Lower lobe of right lung (tissue), 2 donors: ENCODE data around the gene ABAT. TPM values are rescaled to one million over a fixed set of nuclear protein-coding genes. Genes with fewer than 3 reads are reported as not detected.
A peak's percentile ranks its signal among the peaks of the same experiment; 100 is the strongest.

Experiments used
- ATAC-seq, 2 donors: fragments of 200-7000 bp; cut with Tn5 transposase; one replicate each; pipeline ENCODE4 v1.9.1; 2020 to 2022; ENCODE audit warnings: mild to moderate bottlenecking in 2 of 2, moderate library complexity in 2 of 2
- DNase-seq: peaks from one replicate; pipeline ENCODE4 v3.0.0-alpha.2; 2020
- H3K27ac ChIP-seq: fragments of 200-600 bp; one replicate; pipeline ENCODE4 v1.8.0; 2022
- H3K27me3 ChIP-seq: fragments of 200-600 bp; one replicate; pipeline ENCODE4 v1.8.0; 2022; ENCODE audit warnings: low read depth
- H3K36me3 ChIP-seq: fragments of 200-600 bp; one replicate; pipeline ENCODE4 v1.8.0; 2022; ENCODE audit warnings: mild to moderate bottlenecking
- H3K4me1 ChIP-seq: fragments of 200-600 bp; one replicate; pipeline ENCODE4 v1.8.0; 2022
- H3K4me3 ChIP-seq: fragments of 200-600 bp; one replicate; pipeline ENCODE4 v1.8.0; 2022; ENCODE audit warnings: mild to moderate bottlenecking
- H3K9me3 ChIP-seq: fragments of 200-600 bp; one replicate; pipeline ENCODE4 v1.8.0; 2022
- CTCF ChIP-seq: fragments of 200-600 bp; IDR thresholded peaks from one replicate; pipeline ENCODE4 v1.8.0; 2022; ENCODE audit warnings: antibody characterized with exemption, mild to moderate bottlenecking
- intact Hi-C: fragments of 100-400 bp; cut with DNase I; formaldehyde crosslinking; loops from one replicate; pipeline ENCODE4 v1.11.0; 2022
- long read RNA-seq: library from polyadenylated mRNA; unstranded; transcript quantifications from one replicate; pipeline ENCODE4 v2.0.0, GENCODE V29; 2021
- total RNA-seq: library from RNA; stranded (reverse); fragmentation: NEBNext Ultra II Directional; extraction: Animal tissue kit (Norgen Biotek cat#: 25700); gene quantifications from one replicate; pipeline ENCODE4 v1.2.1, GENCODE V29; 2021
- donor health status: DM: no; HTN: yes; CAD: no; lungs with severe emphysema.

Gene ABAT
- 12.9 TPM for total RNA-seq
- long read RNA-seq, partial matches to known transcripts: 3 of 18 reads
- long read RNA-seq, other reads (novel, unspliced or antisense): 15 of 18 reads

GRCh38 chr16:8674413-8675022 lies at the start of gene ABAT:
Gene ABAT (plus strand): TSS chr16:8674617. CDS start chr16:8735740, 61,123 bp downstream.
- intact Hi-C loops: no loop called here
- peak; percentile 93 for DNase-seq
- TF ChIP-seq CTCF: no peak

GRCh38 chr16:8625491-8626087 lies 48.8 kb upstream of the ABAT start:
- no peak overlapping the region for H3K27ac ChIP-seq
- DNase-seq (no peak), ATAC-seq (no peak)
- H3K9me3 ChIP-seq: no peaks in the 10 kb centered on the region
- H3K36me3 ChIP-seq: peaks cover 51% of the 10 kb centered on the region
- TF ChIP-seq CTCF: no peak
- no peaks in the 10 kb centered on the region for H3K27me3 ChIP-seq
- H3K4me1 ChIP-seq: peaks cover 14% of the 10 kb centered on the region
- intact Hi-C loops: no loop called here
- no peak overlapping the region for H3K4me3 ChIP-seq

More at GRCh38 chr16:8674413-8675022, at the start of gene ABAT:
- Histone ChIP-seq H3K4me1 (peaks cover 6% of the 10 kb centered on the region), H3K9me3 (no peaks in the 10 kb centered on the region), H3K4me3 (peak within 1 kb of the TSS; percentile 70), H3K27ac (peak within 1 kb of the TSS; percentile 28), H3K27me3 (no peaks in the 10 kb centered on the region), H3K36me3 (no peaks in the 10 kb centered on the region)
- ATAC-seq: peak; percentile 100

GRCh38 chr16:8626946-8627345 lies 47.5 kb upstream of the ABAT start:
- Histone ChIP-seq H3K27ac (no peak overlapping the region), H3K9me3 (no peaks in the 10 kb centered on the region), H3K36me3 (peaks cover 65% of the 10 kb centered on the region), H3K4me1 (peaks cover 14% of the 10 kb centered on the region), H3K4me3 (no peak overlapping the region), H3K27me3 (no peaks in the 10 kb centered on the region)
- ATAC-seq (no peak), DNase-seq (no peak)
- no peak for TF ChIP-seq CTCF
- intact Hi-C loops: no loop called here

GRCh38 chr16:8627456-8627855 lies 47.0 kb upstream of the ABAT start:
- peaks cover 9% of the 10 kb centered on the region for H3K4me1 ChIP-seq
- no peaks in the 10 kb centered on the region for H3K9me3 ChIP-seq
- no peak for TF ChIP-seq CTCF
- H3K36me3 ChIP-seq: peaks cover 70% of the 10 kb centered on the region
- H3K27ac ChIP-seq: no peak overlapping the region
- intact Hi-C loops: no loop called here
- DNase-seq (no peak), ATAC-seq (no peak)
- H3K27me3 ChIP-seq: no peaks in the 10 kb centered on the region
- H3K4me3 ChIP-seq: no peak overlapping the region

GRCh38 chr16:8628981-8629725 lies 45.3 kb upstream of the ABAT start:
- no peak for DNase-seq
- ATAC-seq: no peak
- TF ChIP-seq CTCF: no peak
- Histone ChIP-seq H3K36me3 (peaks cover 87% of the 10 kb centered on the region), H3K4me3 (no peak overlapping the region), H3K4me1 (no peaks in the 10 kb centered on the region), H3K9me3 (no peaks in the 10 kb centered on the region), H3K27me3 (no peaks in the 10 kb centered on the region), H3K27ac (no peak overlapping the region)
- intact Hi-C loops: no loop called here
